H9 (cell line): ENCODE results near the gene ZFP42. TPM values are rescaled to one million over a fixed set of nuclear protein-coding genes. Genes with fewer than 3 reads are reported as not detected.

Experiments
- DNase-seq: peaks from one replicate; pipeline ENCODE4 v3.0.0-alpha.2; 2017
- H2AFZ ChIP-seq: one replicate; pipeline ENCODE4 v1.6.1; 2013; ENCODE audit warnings: mild to moderate bottlenecking, low read length, control low read depth, moderate library complexity
- H2AK5ac ChIP-seq: 2 replicates; pipeline ENCODE4 v1.6.1; 2013; ENCODE audit warnings: low read length, control low read depth, mixed read lengths; ENCODE audit not compliant: insufficient read length
- H2BK120ac ChIP-seq: one replicate; pipeline ENCODE4 v1.6.1; 2013; ENCODE audit warnings: low read depth, mild to moderate bottlenecking, low read length, control low read depth, inconsistent platforms; ENCODE audit not compliant: poor library complexity, severe bottlenecking
- H2BK12ac ChIP-seq: 2 replicates; pipeline ENCODE4 v1.6.1; 2013; ENCODE audit warnings: low read length, control low read depth, mixed read lengths, low read depth; ENCODE audit not compliant: insufficient read length
- H2BK15ac ChIP-seq: 2 replicates; pipeline ENCODE4 v1.6.1; 2013; ENCODE audit warnings: low read depth, low read length, control low read depth
- H2BK20ac ChIP-seq: one replicate; pipeline ENCODE4 v1.6.1; 2013; ENCODE audit warnings: low read depth, mild to moderate bottlenecking, low read length, control low read depth, inconsistent platforms; ENCODE audit not compliant: poor library complexity, severe bottlenecking
- H2BK5ac ChIP-seq: 2 replicates; pipeline ENCODE4 v1.6.1; 2013; ENCODE audit warnings: low read length, control low read depth, mixed read lengths; ENCODE audit not compliant: insufficient read length
- H3K14ac ChIP-seq: 2 replicates; pipeline ENCODE4 v1.6.1; 2013; ENCODE audit warnings: low read length, control low read depth; ENCODE audit not compliant: insufficient read depth
- H3K18ac ChIP-seq: 2 replicates; pipeline ENCODE4 v1.6.1; 2013; ENCODE audit warnings: low read depth, mild to moderate bottlenecking, mixed read lengths, low read length, control low read depth; ENCODE audit not compliant: insufficient read length
- H3K23ac ChIP-seq: 2 replicates; pipeline ENCODE4 v1.6.1; 2013; ENCODE audit warnings: low read length, control low read depth, mixed read lengths, low read depth; ENCODE audit not compliant: insufficient read length
- H3K23me2 ChIP-seq: 2 replicates; pipeline ENCODE4 v1.6.1; 2013; ENCODE audit warnings: low read depth, mild to moderate bottlenecking, mixed read lengths, low read length, control low read depth; ENCODE audit not compliant: insufficient read length, poor library complexity, severe bottlenecking
- H3K27ac ChIP-seq: 2 replicates; pipeline ENCODE4 v1.5.1; 2013; ENCODE audit warnings: low read length, control low read depth, mixed read lengths, low read depth; ENCODE audit not compliant: insufficient read length
- H3K27me3 ChIP-seq: 2 replicates; pipeline ENCODE4 v1.6.1; 2013; ENCODE audit warnings: low read length, control low read depth, inconsistent platforms; ENCODE audit not compliant: insufficient read depth
- H3K4ac ChIP-seq: 2 replicates; pipeline ENCODE4 v1.6.1; 2013; ENCODE audit warnings: low read depth, mild to moderate bottlenecking, control low read depth, inconsistent platforms, low read length, moderate library complexity
- H3K4me1 ChIP-seq: 2 replicates; pipeline ENCODE4 v1.6.1; 2013; ENCODE audit warnings: low read length, control low read depth, inconsistent platforms; ENCODE audit not compliant: insufficient read depth
- H3K4me2 ChIP-seq: 2 replicates; pipeline ENCODE4 v1.6.1; 2013; ENCODE audit warnings: low read length, control low read depth, mixed read lengths; ENCODE audit not compliant: insufficient read length, insufficient read depth
- H3K56ac ChIP-seq: 2 replicates; pipeline ENCODE4 v1.6.1; 2013; ENCODE audit warnings: low read depth, mild to moderate bottlenecking, mixed read lengths, low read length, control low read depth; ENCODE audit not compliant: insufficient read length
- H3K79me1 ChIP-seq: 2 replicates; pipeline ENCODE4 v1.6.1; 2013; ENCODE audit warnings: low read depth, mild to moderate bottlenecking, moderate library complexity, low read length, control low read depth, inconsistent platforms; ENCODE audit not compliant: insufficient read depth, poor library complexity, severe bottlenecking
- H3K79me2 ChIP-seq: 2 replicates; pipeline ENCODE4 v1.6.1; 2013; ENCODE audit warnings: low read length, control low read depth, inconsistent platforms; ENCODE audit not compliant: insufficient read depth
- H3K9ac ChIP-seq: 2 replicates; pipeline ENCODE4 v1.6.1; 2013; ENCODE audit warnings: low read length, control low read depth, mixed read lengths; ENCODE audit not compliant: insufficient read length; ENCODE audit errors: extremely low read depth
- H3K9me3 ChIP-seq: one replicate; pipeline ENCODE4 v1.6.1; 2013; ENCODE audit warnings: low read depth, low read length, inconsistent platforms; ENCODE audit not compliant: control insufficient read depth
- H3T11ph ChIP-seq: one replicate; pipeline ENCODE4 v1.6.1; 2013; ENCODE audit warnings: mild to moderate bottlenecking, low read length, control low read depth, inconsistent platforms
- H4K20me1 ChIP-seq: one replicate; pipeline ENCODE4 v1.6.1; 2013; ENCODE audit not compliant: control insufficient read depth, insufficient read length, insufficient read depth
- H4K5ac ChIP-seq: 2 replicates; pipeline ENCODE4 v1.6.1; 2013; ENCODE audit warnings: low read depth, mild to moderate bottlenecking, mixed read lengths, low read length, control low read depth; ENCODE audit not compliant: insufficient read length
- H4K8ac ChIP-seq: replicated peaks from 2 replicates; pipeline ENCODE4 v1.6.1; 2013; ENCODE audit warnings: low read length, control low read depth, mixed read lengths, low read depth; ENCODE audit not compliant: insufficient read length
- H4K91ac ChIP-seq: 2 replicates; pipeline ENCODE4 v1.6.1; 2013; ENCODE audit warnings: low read depth, mild to moderate bottlenecking, moderate library complexity, mixed read lengths, low read length, control low read depth; ENCODE audit not compliant: insufficient read length
- H3K27ac Mint-ChIP-seq, 3 experiments: 2 replicates in 2 of 3; 3 replicates in 1 of 3; pipeline ENCODE4 v1.8.0; 2020 to 2021; ENCODE audit warnings: mixed read lengths in 3 of 3, mild to moderate bottlenecking in 1 of 3, moderate library complexity in 1 of 3
- H3K27me3 Mint-ChIP-seq: 2 replicates; pipeline ENCODE4 v1.8.0; 2021; ENCODE audit warnings: low read depth, mild to moderate bottlenecking, moderate library complexity, mixed read lengths
- H3K36me3 Mint-ChIP-seq, 3 experiments: 2 replicates in 2 of 3; 3 replicates in 1 of 3; pipeline ENCODE4 v1.8.0; 2020 to 2021; ENCODE audit warnings: low read depth in 3 of 3, mixed read lengths in 3 of 3; ENCODE audit not compliant: insufficient read depth in 1 of 3
- H3K4me1 Mint-ChIP-seq, 2 experiments: 2 replicates each; pipeline ENCODE4 v1.8.0; 2020; ENCODE audit warnings: mixed read lengths in 2 of 2
- H3K4me3 Mint-ChIP-seq, 2 experiments: 2 replicates in 1 of 2; 3 replicates in 1 of 2; pipeline ENCODE4 v1.8.0; 2020 to 2021; ENCODE audit warnings: mild to moderate bottlenecking in 2 of 2, mixed read lengths in 2 of 2, moderate library complexity in 1 of 2
- H3K9me3 Mint-ChIP-seq, 2 experiments: 2 replicates in 1 of 2; 3 replicates in 1 of 2; pipeline ENCODE4 v1.8.0; 2020; ENCODE audit warnings: mild to moderate bottlenecking in 2 of 2, mixed read lengths in 2 of 2, moderate library complexity in 1 of 2
- WGBS: extraction: QIAGEN DNeasy Blood & Tissue Kit; methylation state at CpG from one replicate; pipeline ENCODE4 v1.1.7; 2013; ENCODE audit warnings: missing lambda C conversion rate, low lambda C conversion rate, mixed read lengths; ENCODE audit not compliant: insufficient read length; ENCODE audit errors: extremely low coverage; 5-methylcytosine and 5-hydroxymethylcytosine counted together
- total RNA-seq: library from RNA; stranded (reverse); gene quantifications from 2 replicates; pipeline ENCODE4 v1.2.1, GENCODE V29; 2021
- TF ChIP-seq, protein P1 (sequence below): fragments of 200-600 bp; sonication (generic); conservative IDR thresholded peaks from 3 replicates; pipeline ENCODE4 v1.8.0; 2021; ENCODE audit warnings: antibody characterized with exemption, mild to moderate bottlenecking

Gene ZFP42
- total RNA-seq, 1 experiment from 2014 or later = 193 TPM

DNA sequence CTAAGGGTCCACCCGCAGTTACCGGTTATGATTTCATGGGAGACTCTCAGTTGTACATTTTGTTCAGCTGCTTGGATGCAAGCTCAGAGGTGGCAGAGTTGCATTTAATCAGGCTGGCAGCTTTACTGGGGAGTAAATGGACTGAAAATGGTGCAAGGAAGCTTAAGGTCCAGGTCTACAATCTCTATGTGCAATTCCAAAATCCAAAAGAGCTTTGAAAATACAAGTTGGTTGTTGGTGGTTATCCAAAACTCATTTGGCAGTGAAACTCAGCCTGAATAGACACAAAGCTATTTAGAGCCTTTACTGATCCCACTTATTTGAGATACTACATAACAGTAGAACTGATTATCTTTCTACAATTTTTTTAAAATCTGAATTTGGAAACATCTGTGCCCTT lies 11.8 kb upstream of the ZFP42 start:
- H2AFZ ChIP-seq = no peak overlapping the region
- no peaks in the 10 kb centered on the region; a peak in 2 of 5 replicates for H3K9me3 Mint-ChIP-seq
- no peak overlapping the region for H3K9ac ChIP-seq
- H4K8ac ChIP-seq = no peak overlapping the region
- H3T11ph ChIP-seq = no peak overlapping the region
- WGBS = no CpG with 5 or more reads among the region's 2 CpGs
- H3K4ac ChIP-seq = no peak overlapping the region
- H3K36me3 Mint-ChIP-seq = no peaks in the 10 kb centered on the region
- H3K9me3 ChIP-seq = no peaks in the 10 kb centered on the region
- no peak overlapping the region for H3K23ac ChIP-seq
- H2AK5ac ChIP-seq = no peak overlapping the region
- no peak overlapping the region for H3K27ac ChIP-seq
- no peaks in the 10 kb centered on the region; a peak in 1 of 4 replicates for H3K4me1 Mint-ChIP-seq
- H3K27ac Mint-ChIP-seq = no peak overlapping the region
- no peak overlapping the region for H2BK20ac ChIP-seq
- no peaks in the 10 kb centered on the region for H4K20me1 ChIP-seq
- H2BK15ac ChIP-seq = no peak overlapping the region
- no peak overlapping the region for H2BK120ac ChIP-seq
- no peak overlapping the region for H3K14ac ChIP-seq
- no peaks in the 10 kb centered on the region for H3K4me1 ChIP-seq
- no peak overlapping the region for H3K4me2 ChIP-seq
- no peak overlapping the region for H4K91ac ChIP-seq
- H3K27me3 Mint-ChIP-seq = no peaks in the 10 kb centered on the region
- no peaks in the 10 kb centered on the region for H3K79me1 ChIP-seq
- DNase-seq = no peak
- H3K56ac ChIP-seq = no peak overlapping the region
- no peaks in the 10 kb centered on the region for H3K79me2 ChIP-seq
- H3K18ac ChIP-seq = no peak overlapping the region
- no peaks in the 10 kb centered on the region for H3K23me2 ChIP-seq
- H3K4me3 Mint-ChIP-seq = no peak overlapping the region
- H2BK12ac ChIP-seq = no peak overlapping the region
- no peak overlapping the region for H2BK5ac ChIP-seq
- no peak overlapping the region for H4K5ac ChIP-seq
- H3K27me3 ChIP-seq = no peaks in the 10 kb centered on the region
- TF ChIP-seq, protein P1, sequence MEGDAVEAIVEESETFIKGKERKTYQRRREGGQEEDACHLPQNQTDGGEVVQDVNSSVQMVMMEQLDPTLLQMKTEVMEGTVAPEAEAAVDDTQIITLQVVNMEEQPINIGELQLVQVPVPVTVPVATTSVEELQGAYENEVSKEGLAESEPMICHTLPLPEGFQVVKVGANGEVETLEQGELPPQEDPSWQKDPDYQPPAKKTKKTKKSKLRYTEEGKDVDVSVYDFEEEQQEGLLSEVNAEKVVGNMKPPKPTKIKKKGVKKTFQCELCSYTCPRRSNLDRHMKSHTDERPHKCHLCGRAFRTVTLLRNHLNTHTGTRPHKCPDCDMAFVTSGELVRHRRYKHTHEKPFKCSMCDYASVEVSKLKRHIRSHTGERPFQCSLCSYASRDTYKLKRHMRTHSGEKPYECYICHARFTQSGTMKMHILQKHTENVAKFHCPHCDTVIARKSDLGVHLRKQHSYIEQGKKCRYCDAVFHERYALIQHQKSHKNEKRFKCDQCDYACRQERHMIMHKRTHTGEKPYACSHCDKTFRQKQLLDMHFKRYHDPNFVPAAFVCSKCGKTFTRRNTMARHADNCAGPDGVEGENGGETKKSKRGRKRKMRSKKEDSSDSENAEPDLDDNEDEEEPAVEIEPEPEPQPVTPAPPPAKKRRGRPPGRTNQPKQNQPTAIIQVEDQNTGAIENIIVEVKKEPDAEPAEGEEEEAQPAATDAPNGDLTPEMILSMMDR = no peak
